ENCODE results near the gene ATXN7L2.

- TF ChIP-seq RAD21 (conservative IDR thresholded peaks at IDR 0.05), result no peak
- no peak for TF ChIP-seq EP300 (conservative IDR thresholded peaks at IDR 0.05; ENCODE audit: poor library complexity, severe bottlenecking)
- no peak for TF ChIP-seq SMC3 (conservative IDR thresholded peaks at IDR 0.05; ENCODE audit: poor library complexity)
- TF ChIP-seq CTCF (IDR thresholded peaks at IDR 0.05; ENCODE audit: poor library complexity, severe bottlenecking), result no peak
- TF ChIP-seq EZH2 (IDR thresholded peaks at IDR 0.05; ENCODE audit: borderline replicate concordance, insufficient read depth, low read length, poor library complexity, severe bottlenecking), result no peak
- TF ChIP-seq MXI1 (conservative IDR thresholded peaks at IDR 0.05; ENCODE audit: poor library complexity, severe bottlenecking), result no peak
These were observed 18.7 kb downstream of the ATXN7L2 start for GRCh38 chr1:109502364-109502851.
